GM19025 (cell line): Measurements from ENCODE around the gene DHX15.

Experiments used
- ATAC-seq: cut with Tn5 transposase; IDR thresholded peaks from one replicate; pipeline ENCODE4 v1.9.1; 2021; ENCODE audit warnings: mild to moderate bottlenecking, low read depth, moderate library complexity; ENCODE audit not compliant: unreplicated experiment

DHX15 gene

GRCh38 chr4:24584211-24584850 is at the start of gene DHX15:
DHX15 (minus strand) TSS chr4:24584554; CDS start chr4:24584393, 161 bp downstream.
- peak; percentile 88 for ATAC-seq

- no peak for ATAC-seq
Observed at GRCh38 chr4:24632011-24632410, 47.7 kb upstream of the DHX15 start.

GRCh38 chr4:24630937-24631336 is 46.6 kb upstream of the DHX15 start:
- ATAC-seq: no peak

GRCh38 chr4:24625091-24625490 is 40.7 kb upstream of the DHX15 start:
- no peak for ATAC-seq

GRCh38 chr4:24624381-24624780 is 40.0 kb upstream of the DHX15 start:
- no peak for ATAC-seq

GRCh38 chr4:24622146-24622834 is 37.9 kb upstream of the DHX15 start:
- ATAC-seq: no peak

- no peak for ATAC-seq
Observed at GRCh38 chr4:24615977-24616376, 31.6 kb upstream of the DHX15 start.

- ATAC-seq: no peak
Observed at GRCh38 chr4:24614881-24615280, 30.5 kb upstream of the DHX15 start.

GRCh38 chr4:24613502-24613901 is 29.1 kb upstream of the DHX15 start:
- ATAC-seq: no peak

GRCh38 chr4:24611575-24611974 is 27.2 kb upstream of the DHX15 start:
- no peak for ATAC-seq

- ATAC-seq: no peak
Observed at GRCh38 chr4:24607334-24607733, 23.0 kb upstream of the DHX15 start.

GRCh38 chr4:24605216-24605615 is 20.9 kb upstream of the DHX15 start:
- ATAC-seq: no peak

GRCh38 chr4:24604558-24605214 is 20.3 kb upstream of the DHX15 start:
- ATAC-seq: no peak

GRCh38 chr4:24603343-24603742 is 19.0 kb upstream of the DHX15 start:
- ATAC-seq: no peak

- ATAC-seq: no peak
Observed at GRCh38 chr4:24601121-24601520, 16.8 kb upstream of the DHX15 start.

- ATAC-seq: no peak
Observed at GRCh38 chr4:24599275-24599674, 14.9 kb upstream of the DHX15 start.

- ATAC-seq: no peak
Observed at GRCh38 chr4:24598025-24598424, 13.7 kb upstream of the DHX15 start.

GRCh38 chr4:24595659-24596058 is 11.3 kb upstream of the DHX15 start:
- no peak for ATAC-seq

- ATAC-seq: no peak
Observed at GRCh38 chr4:24594887-24595286, 10.5 kb upstream of the DHX15 start.

- peak; percentile 45 for ATAC-seq
Observed at GRCh38 chr4:24589448-24589847, 5.1 kb upstream of the DHX15 start.

- no peak for ATAC-seq
Observed at GRCh38 chr4:24588216-24588954, 4.0 kb upstream of the DHX15 start.
